Right lung (tissue), 5 donors: Measurements from ENCODE around the gene KCNH1. TPM values are rescaled to one million over a fixed set of nuclear protein-coding genes. Genes with fewer than 3 reads are reported as not detected.

ENCODE experiments used
- DNase-seq, 2 donors: peaks; one replicate each; pipeline ENCODE4 v3.0.0-alpha.2; 2013
- polyA plus RNA-seq, 5 donors: library from polyadenylated mRNA; unstranded; fragments of 120-200 nt; gene quantifications; one replicate each; pipeline versions ENCODE4 v1.2.1 to v1.2.3, GENCODE V29; 2013; ENCODE audit warnings: inconsistent platforms in 1 of 5, low replicate concordance in 1 of 5; ENCODE audit not compliant: insufficient read length in 5 of 5, insufficient read depth in 1 of 5

Gene KCNH1
- polyA plus RNA-seq, 5 donors: 0.07 to 0.59 (median 0.18) TPM

DNA sequence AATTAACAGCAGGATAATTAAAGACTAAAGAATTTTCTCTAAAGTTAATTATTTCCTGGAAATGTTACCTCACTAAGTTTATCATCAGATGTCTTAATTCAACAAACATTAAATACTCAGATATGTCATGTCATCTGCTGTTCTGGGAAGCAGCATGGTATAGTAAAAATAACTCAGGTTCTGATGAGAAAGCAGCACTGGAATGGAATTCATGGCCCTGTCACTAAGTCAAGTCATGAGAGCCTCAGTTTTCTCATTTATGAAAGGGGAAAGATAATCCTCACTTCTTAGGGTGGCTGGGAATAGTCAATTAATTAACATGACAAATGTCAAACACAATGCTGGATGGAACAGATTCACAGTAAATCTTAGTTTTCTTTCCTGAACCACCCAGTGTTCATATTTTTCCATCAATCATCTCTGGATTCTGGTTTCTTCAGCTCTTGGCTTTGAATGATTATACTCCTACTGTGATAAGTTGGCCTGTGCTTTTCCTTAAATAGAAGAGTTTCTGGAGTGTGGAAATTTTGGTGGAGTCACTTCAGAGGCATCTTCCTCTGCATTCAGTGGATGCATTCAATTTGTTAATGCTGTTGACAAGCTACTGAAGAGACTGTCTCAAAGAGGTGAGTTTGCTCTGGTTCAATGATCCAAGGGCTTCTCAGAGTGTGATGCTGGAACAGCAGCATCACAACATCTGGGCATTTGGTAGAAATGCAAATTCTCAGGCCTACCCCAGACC lies 319.4 kb downstream of the KCNH1 start:
- DNase-seq: no peak

DNA sequence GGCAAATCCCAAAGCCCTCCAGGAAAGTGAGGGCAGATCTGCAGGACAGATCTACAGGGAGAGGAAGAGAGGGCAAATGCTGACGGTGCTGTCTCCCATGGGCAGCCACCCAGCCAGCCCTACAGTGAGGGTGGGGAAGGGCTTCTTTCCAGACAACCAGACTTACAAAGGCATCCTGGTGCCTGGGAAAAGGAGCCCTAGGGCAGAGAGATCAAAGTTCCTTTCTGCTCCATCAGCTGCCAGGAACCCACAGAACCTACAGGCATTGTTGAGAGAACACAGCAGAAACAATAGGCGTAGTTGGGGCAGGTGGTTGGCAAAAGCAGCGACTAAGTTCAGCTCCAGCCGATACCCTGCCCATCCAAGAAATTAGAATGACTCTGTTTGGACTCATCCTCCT lies 332.4 kb downstream of the KCNH1 start:
- DNase-seq: no peak

DNA sequence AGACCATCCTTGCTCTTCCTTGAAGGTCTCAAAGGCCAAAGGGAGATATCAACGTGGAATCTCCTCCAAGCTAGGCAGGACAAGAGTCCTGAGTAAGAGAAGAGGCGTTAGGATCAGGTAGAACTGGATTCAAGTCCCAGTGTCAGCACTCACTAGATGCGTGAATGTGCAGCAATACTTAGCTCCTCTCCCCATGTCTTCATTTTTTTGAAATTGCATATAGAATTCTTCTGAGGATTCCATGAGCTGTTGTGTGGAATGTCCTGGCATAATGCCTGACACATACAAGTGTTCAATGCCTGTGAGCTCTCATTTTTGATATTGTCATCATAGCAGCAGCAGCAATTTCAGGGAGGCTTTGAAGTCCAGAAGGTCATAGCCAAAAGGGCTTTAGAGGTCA lies 333.2 kb downstream of the KCNH1 start:
- DNase-seq: no peak

DNA sequence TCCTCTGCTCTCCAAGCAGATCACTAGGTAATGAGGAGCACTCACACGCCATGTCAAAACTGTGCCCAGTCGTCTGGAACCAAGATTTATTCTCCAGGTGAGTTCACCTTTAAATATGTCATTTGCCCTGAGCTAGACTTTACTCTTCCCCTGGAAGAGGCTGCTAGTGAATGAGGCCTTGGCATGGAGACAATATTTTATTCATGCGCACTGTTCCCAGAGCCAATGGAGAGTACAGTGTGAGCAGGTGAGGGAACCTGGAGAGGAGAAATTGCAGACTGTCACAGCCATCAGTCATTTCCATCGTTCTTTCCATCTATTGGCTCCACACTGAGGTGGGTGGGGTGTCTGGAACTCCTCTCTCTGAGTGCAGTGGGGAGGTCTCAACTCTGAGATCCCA lies 333.6 kb downstream of the KCNH1 start:
- DNase-seq: no peak

DNA sequence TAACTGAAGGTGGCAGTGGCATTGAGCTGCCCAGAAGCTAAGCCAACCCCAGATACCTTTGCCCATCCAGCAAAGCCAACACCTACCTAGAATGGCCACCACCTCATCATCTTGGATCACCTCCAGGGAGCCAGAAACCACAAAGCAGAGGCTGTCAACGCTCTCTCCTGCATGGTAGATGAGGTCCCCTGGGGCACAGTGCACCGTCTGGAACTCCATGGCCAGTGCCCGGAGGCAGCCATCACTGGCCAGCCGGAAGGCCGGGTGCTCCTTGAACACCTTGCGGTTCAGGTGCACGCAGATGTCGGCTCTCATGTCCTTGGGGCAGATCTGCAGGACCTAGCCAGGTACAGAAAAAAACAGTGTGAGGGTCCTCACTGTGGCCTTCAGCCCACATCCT lies 336.5 kb downstream of the KCNH1 start:
- no peak for DNase-seq

DNA sequence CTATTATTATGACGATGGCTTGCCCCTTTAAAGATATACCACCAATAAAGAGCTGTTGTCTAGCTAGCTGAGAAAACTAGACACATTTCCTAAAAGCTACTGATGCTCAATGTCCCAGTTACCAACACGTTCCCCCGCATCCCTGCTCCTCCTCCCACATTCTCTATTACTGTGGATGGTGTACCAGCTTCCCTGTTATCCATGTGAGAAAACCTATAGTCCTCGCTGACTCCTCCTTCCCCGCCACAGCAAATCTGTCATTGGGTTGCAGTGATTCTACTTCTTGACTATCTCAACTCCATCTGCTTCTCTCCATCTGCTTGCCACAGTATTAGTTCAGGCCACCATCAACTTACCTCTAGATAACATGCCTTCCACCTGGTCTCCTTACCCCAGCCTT lies 337.5 kb downstream of the KCNH1 start:
- DNase-seq: no peak

DNA sequence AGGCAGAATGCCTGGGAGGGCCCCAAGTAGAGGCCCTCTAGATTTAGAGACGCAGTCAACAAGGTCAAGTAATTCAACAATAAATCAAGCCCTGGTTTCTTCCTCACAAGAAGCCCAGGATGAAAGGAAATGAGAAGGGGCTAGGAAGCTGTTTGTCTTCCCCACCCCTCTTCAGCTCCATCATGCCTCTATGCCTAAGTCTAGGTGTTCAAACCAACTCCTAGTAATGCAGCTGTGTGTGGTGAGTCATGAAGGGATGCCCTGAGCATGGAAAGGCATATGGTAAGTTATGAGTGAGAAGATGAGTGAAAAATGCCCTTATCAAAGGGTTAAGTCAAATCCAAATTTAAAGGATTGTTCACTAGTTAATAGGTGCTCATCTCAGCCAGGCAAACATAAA lies 339.5 kb downstream of the KCNH1 start:
- no peak for DNase-seq

DNA sequence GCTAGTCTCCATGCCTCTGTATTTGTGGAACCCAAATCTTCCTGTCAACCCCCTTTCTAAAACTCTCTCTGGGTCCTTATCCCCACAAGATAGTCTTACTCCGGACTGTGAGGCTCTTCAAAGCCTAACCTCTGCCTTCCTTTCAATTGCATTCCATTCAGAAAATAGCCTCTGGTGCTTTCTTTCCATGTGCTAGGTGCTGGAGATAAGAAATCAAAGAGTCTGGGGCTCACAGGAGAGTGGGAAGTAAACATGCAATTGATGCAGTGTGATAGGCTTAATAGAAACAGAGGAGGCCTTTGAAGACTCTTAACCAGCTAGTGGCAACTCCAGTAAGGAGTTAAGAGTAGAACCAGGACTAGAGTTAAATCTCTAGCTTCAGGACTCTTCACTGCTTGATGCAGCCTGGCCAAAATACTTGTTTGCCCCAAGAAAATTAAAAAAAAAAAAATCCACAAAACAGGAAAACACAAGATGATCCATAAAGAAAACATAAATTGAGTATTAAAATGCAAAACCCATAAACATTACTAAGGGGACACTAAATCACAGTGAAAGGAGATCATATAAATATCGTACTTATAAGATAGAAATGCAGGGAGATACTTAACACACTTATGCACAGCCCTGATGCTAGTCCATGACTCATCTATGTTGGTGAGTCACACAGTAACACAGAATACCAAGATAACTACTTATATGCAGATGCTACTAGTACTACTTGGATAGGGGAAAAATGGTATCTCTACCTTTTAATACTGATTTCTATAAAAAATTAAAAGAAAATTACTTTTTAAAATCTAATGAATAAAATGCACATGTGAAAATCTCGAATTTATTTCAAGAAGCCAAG lies 341.5 kb downstream of the KCNH1 start:
- DNase-seq: no peak

DNA sequence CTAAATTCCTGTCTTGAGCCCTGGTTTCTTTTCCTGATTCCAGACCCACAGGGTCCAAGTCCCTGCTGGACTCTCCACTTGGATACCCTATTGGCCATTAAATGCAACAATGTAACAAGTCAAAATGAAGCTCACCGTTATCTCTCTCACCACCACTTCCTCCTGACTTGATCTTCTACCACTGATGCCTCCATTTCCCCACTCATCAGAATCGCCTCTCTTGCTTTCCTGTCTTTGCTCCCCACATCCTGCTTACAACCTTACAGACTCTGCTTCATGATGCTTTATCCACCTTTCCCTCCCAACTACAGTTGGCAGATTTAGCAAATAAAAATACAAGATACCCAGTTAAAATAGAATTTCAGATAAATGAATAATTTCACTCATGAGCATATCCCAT lies 343.8 kb downstream of the KCNH1 start:
- DNase-seq: no peak

DNA sequence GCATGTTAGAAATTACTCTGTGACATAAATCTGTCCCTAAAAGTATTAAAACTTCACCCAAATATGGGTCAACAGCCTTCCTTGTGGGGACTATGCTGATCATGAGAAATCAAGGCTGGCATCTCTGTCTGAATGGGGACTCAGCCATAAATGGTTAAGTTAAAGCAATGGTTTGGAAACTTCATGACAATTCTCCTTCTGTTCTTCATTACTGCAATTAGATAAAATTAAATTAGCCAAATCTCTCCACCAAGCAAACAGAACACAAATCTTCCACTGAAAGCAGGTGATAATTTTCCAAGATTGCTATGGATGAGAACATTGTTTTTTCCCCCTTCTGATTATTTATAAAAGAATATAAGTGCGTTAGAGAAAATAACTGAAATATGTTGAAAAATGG lies 346.1 kb downstream of the KCNH1 start:
- DNase-seq: no peak

DNA sequence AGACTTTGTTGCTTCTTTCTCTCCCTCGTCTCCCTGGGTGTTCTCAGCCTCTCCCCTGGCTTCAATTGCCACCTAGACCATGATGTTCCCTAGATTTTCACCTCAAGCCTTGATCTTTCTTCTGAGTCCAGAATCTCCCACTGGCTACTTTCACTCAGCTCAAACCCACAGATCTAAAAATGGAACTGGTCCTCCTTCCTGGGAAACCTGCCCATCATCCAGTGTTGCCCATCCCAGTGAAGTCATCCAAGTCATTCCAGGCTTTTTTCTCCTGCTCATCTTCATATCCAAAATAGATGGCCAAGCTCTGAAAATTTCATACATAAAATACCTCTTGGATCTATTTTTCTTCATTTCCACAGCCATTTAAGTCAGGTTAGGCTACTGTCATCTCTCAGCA lies 347.4 kb downstream of the KCNH1 start:
- no peak for DNase-seq

DNA sequence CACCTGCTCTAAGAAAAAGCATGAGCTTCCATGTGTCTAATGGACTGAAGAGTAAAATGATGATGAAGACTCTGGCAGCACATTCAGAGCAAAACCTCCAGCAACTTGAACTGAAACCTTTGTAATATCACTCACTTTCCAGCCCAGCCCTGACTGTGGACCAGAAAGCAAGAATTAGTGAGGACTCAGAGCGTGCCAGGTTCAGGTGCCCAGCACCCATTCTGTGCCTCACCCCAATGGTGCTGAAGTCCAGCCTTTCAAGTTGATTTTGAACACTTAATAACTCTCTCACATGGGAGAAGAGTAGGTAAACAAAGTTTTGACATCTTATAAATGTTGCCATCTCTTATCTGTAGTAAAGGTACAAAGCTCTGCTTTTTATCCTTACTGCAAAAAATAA lies 350.0 kb downstream of the KCNH1 start:
- DNase-seq: no peak

DNA sequence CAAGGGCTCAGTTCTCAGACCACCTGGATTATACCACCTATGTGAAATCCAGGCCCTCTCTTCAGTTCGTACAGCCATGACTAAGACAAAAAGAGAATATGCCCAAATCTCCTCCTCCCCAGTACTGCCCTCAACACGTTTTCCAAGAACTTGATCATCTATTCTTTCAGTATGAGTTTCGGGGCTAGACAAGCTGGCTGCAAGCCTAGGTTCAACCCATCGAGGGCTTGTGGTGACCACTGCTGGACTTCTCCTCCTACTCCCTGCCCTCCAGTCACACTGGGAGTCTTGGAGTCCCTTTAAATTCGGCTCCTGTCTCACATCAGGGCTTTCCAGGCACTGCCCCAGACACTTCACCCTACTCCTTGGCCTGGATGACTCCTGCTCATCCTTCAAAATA lies 352.3 kb downstream of the KCNH1 start:
- no peak for DNase-seq

DNA sequence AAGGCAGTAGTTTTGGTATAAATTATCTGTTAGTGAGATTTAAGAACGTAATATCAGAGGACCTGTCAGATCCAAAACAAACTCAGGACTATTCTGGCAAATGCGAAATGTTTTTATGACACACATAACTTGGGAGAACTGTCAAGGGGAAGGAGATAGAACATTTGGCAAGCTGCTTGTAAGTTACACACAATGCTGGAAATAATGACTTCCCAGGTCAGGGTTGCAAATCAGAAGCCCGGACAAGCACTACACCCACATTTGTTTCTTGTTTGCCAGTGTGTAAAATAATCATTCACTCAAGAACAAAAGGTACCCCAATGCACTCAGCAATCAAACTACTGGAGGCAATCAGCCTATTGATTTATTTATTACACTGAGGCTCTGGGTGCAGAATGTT lies 354.7 kb downstream of the KCNH1 start:
- DNase-seq: no peak

DNA sequence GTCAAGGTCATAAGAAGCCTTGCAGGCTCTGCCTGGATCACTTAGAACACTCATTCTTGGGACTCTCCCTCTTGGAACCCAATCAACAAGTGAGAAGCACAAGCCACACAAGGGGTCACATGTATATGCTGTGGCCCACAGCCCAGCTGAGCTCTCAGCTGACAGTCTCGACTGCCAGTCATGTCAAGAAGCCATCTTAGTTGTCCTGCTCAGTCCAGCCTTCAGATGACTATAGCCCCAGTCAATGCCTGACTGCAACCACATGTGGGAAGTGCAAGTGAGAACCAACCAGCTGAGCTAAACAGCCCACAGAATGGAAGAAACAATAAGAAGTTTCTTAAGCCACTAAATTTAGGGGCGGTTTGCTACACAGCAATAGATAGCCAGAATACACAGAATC lies 356.0 kb downstream of the KCNH1 start:
- DNase-seq: no peak

DNA sequence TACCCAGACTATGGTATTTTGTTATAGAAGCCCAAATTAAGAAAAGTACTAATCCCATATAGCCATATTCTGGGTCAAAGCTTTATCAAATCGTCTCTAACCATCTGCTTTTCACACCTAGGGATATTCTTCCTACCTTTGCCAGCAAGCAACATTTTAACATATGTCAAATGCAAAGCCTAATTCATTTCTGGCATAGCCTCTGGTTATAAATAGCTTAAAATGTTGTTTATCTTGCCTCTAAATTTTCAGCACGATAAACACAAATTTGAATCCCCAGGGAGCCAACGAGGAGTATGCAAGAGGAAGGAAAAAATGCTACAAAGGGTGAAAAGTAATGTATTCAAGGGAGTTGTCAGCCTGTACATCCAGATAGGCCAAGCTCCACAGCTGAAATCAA lies 357.2 kb downstream of the KCNH1 start:
- DNase-seq: no peak

DNA sequence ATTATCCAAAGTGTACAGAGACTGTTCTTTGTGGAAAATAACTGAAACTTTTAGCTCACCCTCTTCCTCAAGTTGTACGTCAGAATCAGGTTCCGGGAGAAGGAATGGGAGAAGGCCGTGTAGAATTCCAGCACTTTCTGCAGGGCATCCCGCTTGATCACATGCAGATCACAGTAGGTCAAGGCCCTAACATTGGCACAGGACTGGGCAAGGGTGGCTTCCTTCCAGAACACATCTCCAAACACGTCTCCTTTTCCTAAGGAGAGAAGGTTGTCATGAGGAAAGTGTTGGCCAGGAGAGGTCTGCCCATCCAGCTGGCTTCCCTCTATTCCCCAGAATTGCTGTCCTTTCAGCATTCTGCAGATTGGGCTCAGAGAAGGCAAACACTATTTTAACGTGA lies 358.7 kb downstream of the KCNH1 start:
- no peak for DNase-seq

DNA sequence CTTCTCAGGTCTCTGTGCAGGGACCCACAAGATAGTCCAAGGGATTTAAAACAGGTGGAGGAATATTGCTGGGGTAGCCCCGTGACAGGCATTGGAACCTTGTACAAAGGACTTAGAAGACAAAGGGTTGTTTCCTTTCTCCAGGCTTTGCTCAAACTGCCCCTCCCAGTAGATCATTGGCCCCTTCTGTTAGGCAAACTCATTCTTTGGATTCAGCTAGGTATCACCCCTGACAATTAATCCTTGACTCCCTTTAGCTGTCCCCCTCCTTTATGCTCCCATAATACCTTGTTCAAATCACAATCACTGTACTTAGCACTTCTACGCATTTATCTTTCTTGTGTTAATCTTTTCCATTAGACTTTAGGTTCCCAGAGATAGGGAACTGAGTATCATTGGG lies 360.5 kb downstream of the KCNH1 start:
- DNase-seq: no peak

DNA sequence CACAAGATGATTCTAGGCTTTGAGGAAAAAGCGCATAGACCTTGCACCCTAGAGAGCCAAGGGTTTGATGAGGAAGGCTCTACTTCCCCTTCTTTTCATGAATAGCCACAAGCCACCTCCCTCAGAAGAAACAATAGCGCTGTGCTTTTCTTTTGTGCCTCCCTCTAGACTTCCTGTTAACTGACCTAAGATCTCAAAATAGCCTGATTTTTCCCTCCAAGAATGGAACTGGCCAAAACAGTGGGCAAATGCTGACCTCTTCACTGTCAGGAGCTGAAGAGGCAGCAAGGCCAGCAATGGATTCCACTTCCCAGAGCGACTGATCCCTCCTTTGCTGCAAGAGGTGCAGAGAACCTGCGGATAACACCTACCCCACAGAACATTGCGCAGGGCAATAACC lies 362.8 kb downstream of the KCNH1 start:
- no peak for DNase-seq

DNA sequence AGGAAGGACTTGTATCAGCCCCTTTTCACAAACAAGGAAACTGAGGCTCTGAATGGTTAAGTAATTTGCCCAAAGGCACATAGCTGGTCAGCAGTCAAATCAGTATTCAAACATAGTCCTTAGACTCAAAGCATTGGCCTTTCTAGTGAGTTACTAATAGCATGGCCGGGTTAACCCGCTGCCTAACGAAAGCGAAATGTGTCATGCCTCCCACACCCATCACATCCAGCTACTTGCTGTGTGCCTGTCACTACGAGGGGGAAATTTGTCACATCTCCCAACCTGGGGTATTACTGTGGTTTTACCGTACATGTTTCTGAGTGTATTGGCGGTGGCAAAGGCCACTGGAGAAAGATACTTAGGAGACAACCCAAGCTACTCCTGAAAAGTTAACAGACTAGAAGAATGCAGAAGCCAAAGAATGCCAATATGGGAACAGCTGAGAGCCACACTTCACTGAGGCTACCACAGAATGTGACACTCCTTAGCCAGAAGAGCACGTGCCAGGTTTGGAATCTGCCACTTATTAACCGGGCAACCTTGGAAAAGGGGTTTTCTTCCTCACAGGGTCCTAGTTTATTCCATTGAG lies 363.5 kb downstream of the KCNH1 start:
- no peak for DNase-seq

DNA sequence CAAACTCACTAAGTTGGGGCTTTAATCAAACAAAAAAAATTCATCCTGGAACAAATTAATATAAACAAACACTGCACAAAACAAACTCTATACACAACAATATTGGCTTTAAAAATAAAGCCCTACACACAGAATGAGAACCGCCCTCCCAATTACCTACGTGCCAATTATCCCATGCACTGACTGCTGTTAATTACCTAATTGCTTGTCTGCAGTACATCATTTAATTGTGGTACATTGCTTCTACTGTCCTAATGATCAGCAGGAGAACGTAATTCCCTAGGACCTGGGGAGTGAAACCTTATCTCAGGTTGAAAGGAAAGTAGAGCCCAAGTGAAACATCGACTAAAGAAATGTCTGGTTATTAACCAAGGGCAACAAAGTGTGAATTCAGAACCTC lies 364.5 kb downstream of the KCNH1 start:
- DNase-seq: no peak

DNA sequence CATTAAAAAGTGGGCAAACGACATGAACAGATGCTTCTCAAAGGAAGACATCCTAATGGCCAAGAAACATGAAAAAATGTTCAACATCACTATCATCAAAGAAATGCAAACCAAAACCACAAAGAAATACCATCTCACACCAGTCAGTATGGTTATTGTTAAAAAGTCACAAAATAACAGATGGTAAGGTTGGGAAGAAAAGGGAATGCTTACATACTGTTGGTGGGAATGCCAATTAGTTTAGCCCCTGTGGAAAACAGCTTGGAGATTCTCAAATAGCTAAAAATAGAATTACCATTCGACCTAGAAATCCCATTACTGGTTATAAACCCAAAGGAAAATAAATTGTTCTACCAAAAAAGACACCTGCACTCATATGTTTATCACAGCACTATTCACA lies 369.4 kb downstream of the KCNH1 start:
- no peak for DNase-seq

DNA sequence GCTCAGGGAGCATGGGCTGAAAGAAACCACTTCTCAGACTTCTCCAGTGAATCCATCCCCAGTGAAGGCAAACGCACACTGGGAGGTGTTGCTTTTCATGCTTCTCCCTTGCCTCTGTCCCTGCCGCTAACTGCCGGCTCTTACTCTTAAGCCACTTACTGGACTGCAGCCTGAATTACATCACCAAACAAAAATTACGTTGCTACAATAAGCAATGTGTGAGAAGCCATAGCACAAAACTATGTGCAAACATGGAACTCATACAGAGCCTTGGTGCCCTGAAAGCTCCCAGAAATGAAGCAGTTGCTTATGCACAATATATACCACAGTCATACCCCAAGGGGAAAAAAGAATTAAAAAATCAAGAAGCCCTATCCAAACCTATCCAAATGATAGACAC lies 375.2 kb downstream of the KCNH1 start:
- DNase-seq: peak; percentile 7 to 8
